CD4-positive, alpha-beta memory T cell (primary cell): ENCODE data around the gene GGN. TPM values are rescaled to one million over a fixed set of nuclear protein-coding genes. Genes with fewer than 3 reads are reported as not detected.

Experiments used
- CTCF ChIA-PET: fragments of 350-600 bp; sonication (Branson Sonifier 250); formaldehyde crosslinking; loops from one replicate; lab custom pipeline; 2021; ENCODE audit warnings: inconsistent platforms; ENCODE audit not compliant: partially characterized antibody; lab: Charles Lee
- POLR2A ChIA-PET: fragments of 350-600 bp; sonication (Branson Sonifier 250); formaldehyde crosslinking; loops from one replicate; lab custom pipeline; 2021; ENCODE audit not compliant: partially characterized antibody; lab: Charles Lee
- DNase-seq, 5 donors: peaks; one replicate each; pipeline versions ENCODE4 v3.0.0 to v3.0.0-alpha.2; 2020 to 2022; ENCODE audit warnings: mixed read lengths in 1 of 5
- H3K27ac ChIP-seq: one replicate; pipeline ENCODE4 v1.7.0; 2013; ENCODE audit warnings: low read depth, low read length
- H3K27me3 ChIP-seq: 2 replicates; pipeline ENCODE4 v1.7.0; 2013; ENCODE audit warnings: mild to moderate bottlenecking, low read length, moderate library complexity; ENCODE audit not compliant: insufficient read depth
- H3K36me3 ChIP-seq: 2 replicates; pipeline ENCODE4 v1.7.0; 2013; ENCODE audit warnings: mild to moderate bottlenecking, low read length, moderate library complexity; ENCODE audit not compliant: insufficient read depth
- H3K4me1 ChIP-seq: 2 replicates; pipeline ENCODE4 v1.7.0; 2013; ENCODE audit warnings: mild to moderate bottlenecking, low read length, moderate library complexity; ENCODE audit not compliant: insufficient read depth
- H3K4me3 ChIP-seq, 2 donors: one replicate each; pipeline ENCODE4 v1.7.0; 2013; ENCODE audit warnings: low read length in 2 of 2, mild to moderate bottlenecking in 1 of 2
- H3K9me3 ChIP-seq, 2 donors: one replicate each; pipeline ENCODE4 v1.7.0; 2013; ENCODE audit warnings: low read length in 2 of 2, control low read depth in 1 of 2; ENCODE audit not compliant: control insufficient read depth in 1 of 2
- H3K27ac Mint-ChIP-seq, 7 donors: one replicate each; pipeline ENCODE4 v1.8.0; 2020 to 2021; ENCODE audit warnings: mixed read lengths in 7 of 7, mild to moderate bottlenecking in 6 of 7, inconsistent platforms in 3 of 7, moderate library complexity in 3 of 7
- H3K27me3 Mint-ChIP-seq, 2 donors: one replicate each; pipeline ENCODE4 v1.8.0; 2020 to 2021; ENCODE audit warnings: mixed read lengths in 2 of 2
- H3K36me3 Mint-ChIP-seq, 2 donors: one replicate each; pipeline ENCODE4 v1.8.0; 2020 to 2021; ENCODE audit warnings: mixed read lengths in 2 of 2, inconsistent platforms in 1 of 2, mild to moderate bottlenecking in 1 of 2
- H3K4me1 Mint-ChIP-seq, 4 donors: one replicate each; pipeline ENCODE4 v1.8.0; 2020 to 2021; ENCODE audit warnings: mixed read lengths in 4 of 4, mild to moderate bottlenecking in 1 of 4
- H3K4me3 Mint-ChIP-seq, 8 donors: one replicate each; pipeline ENCODE4 v1.8.0; 2020 to 2021; ENCODE audit warnings: mixed read lengths in 8 of 8, mild to moderate bottlenecking in 7 of 8, moderate library complexity in 6 of 8, inconsistent platforms in 3 of 8
- H3K9me3 Mint-ChIP-seq, 8 donors: one replicate each; pipeline ENCODE4 v1.8.0; 2020 to 2021; ENCODE audit warnings: mixed read lengths in 8 of 8, mild to moderate bottlenecking in 5 of 8, inconsistent platforms in 3 of 8, moderate library complexity in 1 of 8
- intact Hi-C: fragments of 100-400 bp; cut with micrococcal nuclease; formaldehyde crosslinking; loops from one replicate; pipeline ENCODE4 v1.15.1; 2023
- polyA plus RNA-seq, 2 donors: library from polyadenylated mRNA; unstranded; fragments of 300-500 nt; fragmentation: Illumina TruSeq; gene quantifications; one replicate each; pipeline ENCODE4 v1.2.3, GENCODE V29; 2021
- total RNA-seq, 2 experiments: library from RNA; stranded (reverse); gene quantifications; one replicate each; pipeline ENCODE4 v1.2.3, GENCODE V29; 2021

Gene GGN
- total and polyA plus RNA-seq, 4 experiments from 2014 or later, result 0.15 TPM; not detected in 3

DNA sequence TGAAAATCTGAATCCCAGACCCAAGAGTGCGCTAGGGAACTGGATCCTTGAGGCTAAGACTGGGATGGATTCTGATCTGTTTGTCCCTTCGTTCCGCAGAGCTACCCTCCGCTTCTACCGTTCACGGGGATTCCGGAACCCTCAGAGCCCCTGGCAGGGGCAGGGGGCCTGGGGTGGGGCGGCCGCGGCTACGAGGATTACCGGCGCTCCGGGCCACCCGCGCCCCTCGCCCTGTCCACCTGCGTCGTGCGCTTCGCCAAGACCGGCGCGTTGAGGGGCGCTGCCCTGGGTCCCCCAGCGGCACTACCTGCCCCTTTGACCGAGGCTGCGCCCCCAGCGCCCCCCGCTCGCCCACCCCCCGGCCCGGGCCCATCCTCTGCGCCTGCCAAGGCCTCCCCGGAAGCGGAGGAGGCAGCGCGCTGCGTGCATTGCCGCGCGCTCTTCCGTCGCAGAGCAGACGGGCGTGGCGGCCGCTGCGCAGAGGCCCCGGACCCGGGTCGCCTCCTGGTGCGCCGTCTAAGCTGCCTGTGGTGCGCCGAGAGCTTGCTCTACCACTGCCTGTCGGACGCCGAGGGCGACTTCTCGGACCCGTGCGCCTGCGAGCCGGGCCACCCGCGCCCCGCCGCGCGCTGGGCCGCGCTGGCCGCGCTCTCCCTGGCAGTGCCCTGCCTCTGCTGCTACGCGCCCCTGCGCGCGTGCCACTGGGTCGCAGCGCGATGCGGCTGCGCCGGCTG lies 7.7 kb upstream of the GGN start:
- no peaks in the 10 kb centered on the region for H3K36me3 Mint-ChIP-seq
- no peaks in the 10 kb centered on the region for H3K9me3 Mint-ChIP-seq
- peaks cover 24% of the 10 kb centered on the region for H3K4me1 ChIP-seq
- H3K4me3 Mint-ChIP-seq, result peak overlapping the region; percentile 70 to 85 (median 80)
- H3K27me3 ChIP-seq, result no peaks in the 10 kb centered on the region
- no peaks in the 10 kb centered on the region for H3K27me3 Mint-ChIP-seq
- H3K9me3 ChIP-seq, result no peaks in the 10 kb centered on the region
- H3K36me3 ChIP-seq, result no peaks in the 10 kb centered on the region
- H3K4me3 ChIP-seq, result peak overlapping the region; percentile 29 to 51
- ChIA-PET CTCF (interaction anchor here (1.9 to 2.2 kb wide), 2 partner anchors 8 to 21 kb away, joined by 4 to 14 read pairs; partner anchors contain the start of genes FAM98C and PSMD8), POLR2A (interaction anchor here (1.0 to 3.2 kb wide), 16 partner anchors 8 to 939 kb away, joined by 3 to 39 read pairs (median 5); partner anchors contain the start of genes ACTN4, EIF3K, FAM98C and GGN)
- intact Hi-C loops, result no loop called here
- peak in 4 of 5 donors; percentile 48 to 63 (median 58) for DNase-seq
- H3K4me1 Mint-ChIP-seq, result peaks cover 7 to 36% (median 21%) of the 10 kb centered on the region in 4 donors
- peak overlapping the region; percentile 3 for H3K27ac ChIP-seq
- H3K27ac Mint-ChIP-seq, result peak overlapping the region; percentile 32 to 89 (median 81)

DNA sequence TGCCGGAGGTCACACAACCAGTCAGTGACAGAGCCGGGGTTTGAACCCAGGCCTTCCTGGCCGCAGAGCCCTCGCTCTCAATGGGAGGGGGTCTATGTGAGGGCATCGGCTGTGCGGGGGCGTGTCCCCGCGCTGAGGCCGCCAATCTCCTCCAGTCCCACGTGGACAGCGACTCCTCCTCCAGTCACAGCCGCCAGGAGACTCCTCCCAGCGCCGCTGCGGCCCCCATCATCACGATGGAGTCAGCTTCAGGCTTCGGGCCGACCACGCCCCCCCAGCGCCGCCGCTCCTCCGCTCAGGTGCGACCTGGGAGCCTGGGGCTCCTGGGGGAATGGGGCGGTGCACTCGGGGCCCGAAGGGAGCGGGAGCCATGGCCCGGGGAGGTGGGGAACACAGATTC lies 6.7 kb upstream of the GGN start:
- peaks cover 24% of the 10 kb centered on the region for H3K4me1 ChIP-seq
- no peaks in the 10 kb centered on the region for H3K27me3 ChIP-seq
- peak overlapping the region in 6 of 7 donors; percentile 32 to 89 (median 72) for H3K27ac Mint-ChIP-seq
- peak; percentile 53 to 78 (median 58) for DNase-seq
- peaks cover 8 to 42% (median 23%) of the 10 kb centered on the region in 4 donors for H3K4me1 Mint-ChIP-seq
- no peaks in the 10 kb centered on the region for H3K9me3 ChIP-seq
- intact Hi-C loops, result no loop called here
- peak overlapping the region; percentile 29 to 51 for H3K4me3 ChIP-seq
- POLR2A ChIA-PET, result interaction anchor here (0.6 to 3.2 kb wide), 12 partner anchors 9 to 1013 kb away, joined by 3 to 39 read pairs (median 4); partner anchors contain the start of genes CATSPERG, FAM98C, MRPS12 and PSMD8
- H3K27ac ChIP-seq, result no peak overlapping the region
- H3K27me3 Mint-ChIP-seq, result no peaks in the 10 kb centered on the region
- H3K9me3 Mint-ChIP-seq, result no peaks in the 10 kb centered on the region
- H3K36me3 ChIP-seq, result no peaks in the 10 kb centered on the region
- H3K4me3 Mint-ChIP-seq, result peak overlapping the region; percentile 73 to 85 (median 80)
- CTCF ChIA-PET, result interaction anchor here (1.9 to 2.2 kb wide), 2 partner anchors 9 to 20 kb away, joined by 4 to 14 read pairs; partner anchors contain the start of genes FAM98C and PSMD8
- H3K36me3 Mint-ChIP-seq, result no peaks in the 10 kb centered on the region

DNA sequence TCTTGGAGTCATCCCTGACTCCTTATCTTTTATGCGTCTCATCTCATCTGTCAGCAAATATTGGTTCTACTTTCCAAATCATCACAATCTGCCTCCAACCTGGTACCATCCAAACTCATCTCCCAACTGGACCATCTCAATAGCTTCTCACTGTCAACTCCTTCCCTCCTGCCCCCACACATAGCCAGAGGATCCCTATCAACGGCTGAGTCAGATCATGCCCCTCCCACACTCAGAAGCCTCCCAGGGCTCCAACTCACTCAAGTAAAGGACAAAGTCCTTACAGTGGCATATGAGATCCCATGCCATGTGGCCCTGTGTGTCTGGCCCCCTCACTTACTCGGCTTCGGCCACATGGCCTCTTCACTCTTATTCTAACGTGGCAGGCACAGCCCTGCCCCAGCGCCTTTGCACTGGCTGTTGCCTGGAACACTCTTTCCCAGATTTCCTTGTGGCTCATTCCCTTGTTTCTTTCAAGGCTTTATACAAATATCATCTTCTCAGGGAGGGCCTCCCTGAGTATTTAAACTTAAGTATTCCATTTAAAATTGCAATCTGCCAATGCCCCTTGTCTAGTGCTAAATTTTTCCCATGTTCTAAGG lies 5.0 kb upstream of the GGN start:
- POLR2A ChIA-PET, result interaction anchor here (1.0 to 3.2 kb wide), 2 partner anchors 10 to 11 kb away, joined by 3 to 39 read pairs; partner anchors contain the start of gene FAM98C

DNA sequence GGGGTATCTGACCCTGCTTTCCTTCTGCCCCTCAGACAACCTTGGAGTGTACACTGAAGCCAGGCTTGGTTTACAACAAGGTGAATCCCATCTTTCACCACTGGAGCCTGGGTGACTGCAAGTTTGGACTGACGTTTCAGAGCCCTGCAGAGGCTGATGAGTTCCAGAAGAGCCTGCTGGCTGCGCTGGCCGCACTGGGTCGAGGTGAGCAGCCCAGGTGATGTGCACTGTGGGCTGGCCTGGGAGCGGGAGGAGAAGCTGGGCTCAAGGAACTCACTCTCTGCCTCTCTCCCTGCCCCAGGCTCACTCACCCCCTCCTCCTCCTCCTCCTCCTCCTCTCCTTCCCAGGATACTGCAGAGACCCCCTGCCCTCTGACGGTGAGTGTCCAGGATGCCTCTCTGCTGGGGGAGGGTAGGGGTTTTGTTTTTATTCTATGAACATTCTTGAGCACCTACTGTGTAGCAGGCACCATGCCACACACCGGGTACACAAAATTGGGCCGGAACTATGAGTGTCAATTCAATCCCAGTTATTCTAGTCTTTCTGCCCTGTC lies 4.2 kb upstream of the GGN start:
- Histone ChIP-seq H3K4me1 (peaks cover 47% of the 10 kb centered on the region), H3K27ac (no peak overlapping the region), H3K4me3 (no peak overlapping the region), H3K27me3 (no peaks in the 10 kb centered on the region), H3K9me3 (no peaks in the 10 kb centered on the region), H3K36me3 (no peaks in the 10 kb centered on the region)
- ChIA-PET POLR2A (interaction anchor here (1.0 kb wide), 1 partner anchor 11 kb away, joined by 3 read pairs; the partner anchor contains the start of gene FAM98C), CTCF (interaction anchor here (2.0 kb wide), 1 partner anchor 11 kb away, joined by 5 read pairs; the partner anchor contains the start of gene FAM98C)
- H3K9me3 Mint-ChIP-seq, result no peaks in the 10 kb centered on the region
- intact Hi-C loops, result no loop called here
- H3K27ac Mint-ChIP-seq, result peak overlapping the region in 2 of 7 donors; percentile 7 to 55
- H3K27me3 Mint-ChIP-seq, result peaks cover 0 to 7% of the 10 kb centered on the region in 2 donors
- H3K4me1 Mint-ChIP-seq, result peaks cover 19 to 55% (median 36%) of the 10 kb centered on the region in 4 donors
- peaks cover 0 to 4% of the 10 kb centered on the region in 2 donors for H3K36me3 Mint-ChIP-seq
- peak overlapping the region in 1 of 8 donors; percentile 48 for H3K4me3 Mint-ChIP-seq
- DNase-seq, result no peak

More for the DNA sequence above, 5.0 kb upstream of the GGN start:
- H3K27ac ChIP-seq, result no peak overlapping the region
- H3K4me3 ChIP-seq, result no peak overlapping the region
- CTCF ChIA-PET, result interaction anchor here (2.0 kb wide), 1 partner anchor 10 kb away, joined by 5 read pairs; the partner anchor contains the start of gene FAM98C
- no peaks in the 10 kb centered on the region for H3K36me3 ChIP-seq
- DNase-seq, result no peak
- H3K4me1 ChIP-seq, result peaks cover 39% of the 10 kb centered on the region
- intact Hi-C loops, result no loop called here
- peaks cover 0 to 4% of the 10 kb centered on the region in 2 donors for H3K36me3 Mint-ChIP-seq
- no peaks in the 10 kb centered on the region for H3K9me3 ChIP-seq
- H3K27me3 Mint-ChIP-seq, result peaks cover 0 to 4% of the 10 kb centered on the region in 2 donors
- H3K27me3 ChIP-seq, result no peaks in the 10 kb centered on the region
- peak overlapping the region in 2 of 7 donors; percentile 17 to 43 for H3K27ac Mint-ChIP-seq
- H3K4me3 Mint-ChIP-seq, result peak overlapping the region in 1 of 8 donors; percentile 2
- H3K9me3 Mint-ChIP-seq, result no peaks in the 10 kb centered on the region
- H3K4me1 Mint-ChIP-seq, result peaks cover 14 to 52% (median 32%) of the 10 kb centered on the region in 4 donors

DNA sequence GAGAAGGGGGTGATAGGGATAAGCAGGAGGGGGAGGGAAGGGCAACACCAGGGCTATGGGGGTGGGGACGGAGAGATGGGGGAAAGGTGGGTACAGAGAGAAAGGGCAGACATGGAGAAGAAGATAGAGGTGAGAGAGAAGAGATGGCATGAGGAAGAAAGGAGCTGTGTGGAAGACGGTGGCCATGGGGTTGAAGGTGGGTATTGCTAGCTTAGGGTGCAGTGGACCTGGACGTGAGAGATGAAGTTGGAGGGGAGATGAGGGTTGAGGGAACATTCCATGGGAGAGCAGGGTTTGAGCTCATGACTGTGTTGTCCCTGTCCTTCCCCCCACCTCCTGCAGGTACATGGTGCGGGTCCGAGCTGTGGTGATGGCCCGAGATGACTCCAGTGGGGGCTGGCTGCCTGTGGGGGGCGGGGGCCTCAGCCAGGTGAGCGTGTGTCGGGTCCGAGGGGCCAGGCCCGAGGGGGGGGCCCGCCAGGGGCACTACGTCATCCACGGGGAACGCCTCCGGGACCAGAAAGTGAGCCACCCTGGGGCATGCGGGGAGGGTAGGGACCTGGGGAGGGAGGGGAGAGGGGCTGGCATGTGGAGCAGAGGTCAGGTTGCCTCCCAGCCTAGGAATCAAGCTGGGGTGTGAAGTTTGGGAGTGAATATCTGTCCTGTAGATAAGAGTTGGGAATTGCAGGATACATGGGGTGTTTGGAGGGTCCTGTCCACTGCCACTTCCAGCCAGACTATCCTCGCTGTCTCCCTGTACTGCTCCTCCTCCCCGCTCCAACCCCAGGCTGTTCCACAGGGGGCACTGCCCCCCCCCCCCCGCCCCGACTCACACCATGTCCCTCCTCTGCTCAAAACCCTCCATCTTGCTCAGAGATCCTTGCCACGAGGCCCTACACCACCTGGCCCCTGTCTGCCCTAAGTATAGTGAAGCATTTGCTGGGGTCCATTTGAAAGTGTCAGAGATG lies 2.4 kb upstream of the GGN start:
- intact Hi-C loops, result no loop called here
- H3K27ac ChIP-seq, result no peak overlapping the region
- Mint-ChIP-seq H3K27ac (peak overlapping the region in 6 of 7 donors; percentile 1 to 58 (median 38)), H3K27me3 (peaks cover 0 to 7% of the 10 kb centered on the region in 2 donors), H3K9me3 (no peaks in the 10 kb centered on the region), H3K4me1 (peaks cover 16 to 47% (median 28%) of the 10 kb centered on the region in 4 donors), H3K36me3 (peaks cover 0 to 4% of the 10 kb centered on the region in 2 donors), H3K4me3 (peak overlapping the region in 6 of 8 donors; percentile 4 to 75 (median 44))
- peak in 1 of 5 donors; percentile 10 for DNase-seq
- H3K27me3 ChIP-seq, result no peaks in the 10 kb centered on the region
- CTCF ChIA-PET, result interaction anchor here (0.8 to 1.1 kb wide), 2 partner anchors 13 to 16 kb away, joined by 3 to 7 read pairs; partner anchors contain the start of genes FAM98C and PSMD8
- POLR2A ChIA-PET, result interaction anchor here (0.7 to 4.3 kb wide), 3 partner anchors 13 to 14 kb away, joined by 3 to 78 read pairs (median 3); partner anchors contain the start of genes FAM98C and PSMD8
- peaks cover 42% of the 10 kb centered on the region for H3K4me1 ChIP-seq
- H3K36me3 ChIP-seq, result no peaks in the 10 kb centered on the region
- no peak overlapping the region for H3K4me3 ChIP-seq
- H3K9me3 ChIP-seq, result no peaks in the 10 kb centered on the region
